Esophagus muscularis mucosa (tissue), 4 donors: Measurements from ENCODE around the gene HELZ2. TPM values are rescaled to one million over a fixed set of nuclear protein-coding genes. Genes with fewer than 3 reads are reported as not detected.

ENCODE experiments used
- DNase-seq: peaks from one replicate; pipeline ENCODE4 v3.0.0-alpha.2; 2017; ENCODE audit errors: extremely low spot score
- H3K27ac ChIP-seq, 4 donors: fragments of 200-600 bp; sonication (generic); replicated peaks in 1 of 4; 1 replicate in 3 of 4; 2 replicates in 1 of 4; pipeline ENCODE4 v1.5.1; 2016 to 2019; ENCODE audit warnings: mild to moderate bottlenecking in 1 of 4
- H3K27me3 ChIP-seq, 4 donors: fragments of 200-600 bp; sonication (generic); one replicate each; pipeline versions ENCODE4 v1.5.1 to v1.6.0; 2016 to 2019
- H3K36me3 ChIP-seq, 4 donors: fragments of 200-600 bp; sonication (generic); one replicate each; pipeline ENCODE4 v1.5.1; 2016 to 2019
- H3K4me1 ChIP-seq, 4 donors: fragments of 200-600 bp; sonication (generic); one replicate each; pipeline ENCODE4 v1.5.1; 2016 to 2019
- H3K4me3 ChIP-seq, 4 donors: fragments of 200-600 bp; sonication (generic); 1 replicate in 2 of 4; 2 replicates in 2 of 4; pipeline ENCODE4 v1.5.1; 2016 to 2019; ENCODE audit warnings: mild to moderate bottlenecking in 4 of 4, moderate library complexity in 1 of 4
- H3K9me3 ChIP-seq, 4 donors: fragments of 200-600 bp; sonication (generic); 1 replicate in 3 of 4; 2 replicates in 1 of 4; pipeline ENCODE4 v1.5.1; 2016 to 2019
- EP300 ChIP-seq: sonication (generic); formaldehyde crosslinking; IDR thresholded peaks from one replicate; pipeline ENCODE4 v1.6.1; 2017; ENCODE audit warnings: antibody characterized with exemption
- POLR2A ChIP-seq: fragments of 450-650 bp; IDR thresholded peaks from one replicate; pipeline ENCODE4 v1.6.1; 2017; ENCODE audit warnings: antibody characterized with exemption, moderate library complexity, mild to moderate bottlenecking, low read depth
- POLR2AphosphoS5 ChIP-seq, 2 donors: sonication (generic); formaldehyde crosslinking; IDR thresholded peaks; one replicate each; pipeline ENCODE4 v1.6.1; 2017; ENCODE audit warnings: antibody characterized with exemption in 2 of 2
- WGBS: methylation state at CpG from one replicate; pipeline ENCODE4 v1.1.5; 2018; 5-methylcytosine and 5-hydroxymethylcytosine counted together
- intact Hi-C: fragments of 100-400 bp; cut with DNase I; formaldehyde crosslinking; loops from one replicate; pipeline ENCODE4 v1.15.1; 2023
- total RNA-seq, 4 donors: library from RNA; depleted of rRNA; stranded (reverse); fragments of >200 nt; gene quantifications; one replicate each; pipeline versions ENCODE4 v1.1.0 to v1.2.1, GENCODE V29; 2016
- TF ChIP-seq, protein P1 (sequence below), 3 experiments: fragments of 200-600 bp in 2 of 3; fragments of 450-650 bp in 1 of 3; sonication (generic) in 2 of 3; IDR thresholded peaks; one replicate each; pipeline ENCODE4 v1.5.1; 2017 to 2019; ENCODE audit warnings: antibody characterized with exemption in 3 of 3, mild to moderate bottlenecking in 2 of 3, moderate library complexity in 1 of 3

The HELZ2 gene
- total RNA-seq, 4 donors from 2014 or later, result 19.5 to 36.9 (median 30.3) TPM

DNA sequence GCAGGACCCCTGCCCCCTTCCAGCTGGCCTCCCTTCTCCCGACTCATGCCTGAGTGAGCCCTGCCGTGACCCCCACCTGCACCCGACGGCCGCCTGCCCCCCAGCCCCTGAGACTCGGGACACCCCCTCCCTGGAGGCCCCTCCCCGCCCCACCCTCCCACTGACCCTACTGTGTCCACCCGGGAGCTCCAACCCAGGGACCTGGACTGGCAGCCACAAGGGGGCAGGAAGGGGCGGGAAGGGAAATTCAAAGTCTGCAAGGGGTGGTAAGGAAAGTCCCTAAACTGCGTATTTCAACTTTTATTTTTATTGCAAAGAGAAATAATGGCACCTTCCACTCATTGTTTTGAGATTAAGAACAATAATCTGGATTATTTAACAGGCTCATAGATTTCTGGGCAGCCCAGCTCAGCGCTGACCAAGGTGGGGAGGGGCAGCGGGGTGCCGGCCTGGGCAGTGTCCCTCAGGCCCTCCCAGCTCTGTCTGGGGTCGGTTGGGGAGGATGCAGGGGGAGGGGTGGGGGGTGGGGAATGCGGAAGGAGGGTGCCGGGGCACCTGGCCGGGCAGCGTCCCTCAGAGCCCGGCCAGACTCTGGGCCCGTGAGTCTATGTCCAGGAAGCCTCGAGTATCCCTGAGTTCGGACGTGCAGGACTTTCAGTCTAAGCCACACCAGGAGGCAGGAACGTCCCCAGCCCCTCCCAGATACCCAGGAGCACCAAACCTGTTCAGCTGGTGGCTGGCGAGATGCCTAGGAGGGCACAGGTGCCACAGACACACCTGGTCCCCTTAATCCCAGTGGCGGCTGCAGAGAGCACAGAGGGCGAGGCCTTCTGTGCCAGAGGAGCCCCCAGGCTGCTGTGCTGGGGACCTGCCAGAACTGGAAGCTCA, 35.6 kb downstream of the HELZ2 start:
- Histone ChIP-seq H3K4me1 (peaks cover 16 to 34% (median 27%) of the 10 kb centered on the region in 4 donors), H3K9me3 (no peaks in the 10 kb centered on the region), H3K27ac (no peak overlapping the region), H3K36me3 (no peaks in the 10 kb centered on the region), H3K27me3 (peaks cover 0 to 63% (median 23%) of the 10 kb centered on the region in 4 donors), H3K4me3 (peak overlapping the region; percentile 23 to 51 (median 36))
- 41% methylated on average over 12 of the region's 27 CpGs for WGBS
- DNase-seq, result no peak
- intact Hi-C loops, result loop anchor here (2.0 to 10.0 kb wide), 2 partner anchors 116 to 258 kb away; partner anchors contain the start of genes RTEL1 and STMN3
- TF ChIP-seq, protein P1, sequence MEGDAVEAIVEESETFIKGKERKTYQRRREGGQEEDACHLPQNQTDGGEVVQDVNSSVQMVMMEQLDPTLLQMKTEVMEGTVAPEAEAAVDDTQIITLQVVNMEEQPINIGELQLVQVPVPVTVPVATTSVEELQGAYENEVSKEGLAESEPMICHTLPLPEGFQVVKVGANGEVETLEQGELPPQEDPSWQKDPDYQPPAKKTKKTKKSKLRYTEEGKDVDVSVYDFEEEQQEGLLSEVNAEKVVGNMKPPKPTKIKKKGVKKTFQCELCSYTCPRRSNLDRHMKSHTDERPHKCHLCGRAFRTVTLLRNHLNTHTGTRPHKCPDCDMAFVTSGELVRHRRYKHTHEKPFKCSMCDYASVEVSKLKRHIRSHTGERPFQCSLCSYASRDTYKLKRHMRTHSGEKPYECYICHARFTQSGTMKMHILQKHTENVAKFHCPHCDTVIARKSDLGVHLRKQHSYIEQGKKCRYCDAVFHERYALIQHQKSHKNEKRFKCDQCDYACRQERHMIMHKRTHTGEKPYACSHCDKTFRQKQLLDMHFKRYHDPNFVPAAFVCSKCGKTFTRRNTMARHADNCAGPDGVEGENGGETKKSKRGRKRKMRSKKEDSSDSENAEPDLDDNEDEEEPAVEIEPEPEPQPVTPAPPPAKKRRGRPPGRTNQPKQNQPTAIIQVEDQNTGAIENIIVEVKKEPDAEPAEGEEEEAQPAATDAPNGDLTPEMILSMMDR (IDR thresholded peaks at IDR 0.05), result peak in 1 of 3 experiments; percentile 14
- TF ChIP-seq EP300, result no peak

DNA sequence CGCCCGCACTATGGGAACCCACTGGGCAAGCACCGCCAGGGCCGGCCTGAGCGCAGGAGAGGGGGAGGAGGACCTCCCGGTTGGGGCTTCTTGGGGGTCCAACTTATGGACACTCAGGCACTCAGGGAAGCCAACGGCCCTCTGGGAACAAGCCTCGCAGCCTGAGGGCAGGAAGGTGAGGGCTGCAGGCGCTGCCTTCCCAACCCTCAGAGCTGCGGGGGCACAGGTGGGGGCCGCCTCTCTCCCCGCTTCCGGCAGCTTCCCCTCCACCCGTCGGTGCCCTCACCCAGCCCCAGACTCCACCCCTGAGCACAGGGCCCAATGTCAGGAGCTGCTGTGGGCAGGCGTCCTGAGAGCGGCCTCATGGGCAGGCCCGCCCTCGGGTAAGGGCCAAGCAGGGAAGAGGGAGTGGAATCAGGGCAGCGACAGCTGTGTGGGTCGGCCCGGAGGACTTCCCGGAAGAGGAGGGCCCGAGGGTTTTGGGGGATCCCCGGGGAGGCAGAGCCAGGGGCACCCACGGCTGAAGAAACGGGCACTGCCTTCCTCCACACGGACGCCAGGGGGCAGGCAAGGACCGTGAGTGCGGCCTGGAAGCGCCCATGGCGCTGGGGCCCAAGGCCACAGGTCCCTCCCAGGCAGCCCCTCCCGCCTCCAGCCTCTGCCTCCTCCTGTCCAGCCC, 36.4 kb downstream of the HELZ2 start:
- peak; percentile 96 for DNase-seq
- H3K4me3 ChIP-seq, result peak overlapping the region; percentile 23 to 51 (median 36)
- no peaks in the 10 kb centered on the region for H3K9me3 ChIP-seq
- TF ChIP-seq, protein P1 (IDR thresholded peaks at IDR 0.05), result peak; percentile 91 to 97 (median 93)
- TF ChIP-seq POLR2AphosphoS5 (IDR thresholded peaks at IDR 0.05) (peak; percentile 13 to 47), EP300 (no peak), POLR2A (no peak)
- peaks cover 16 to 34% (median 27%) of the 10 kb centered on the region in 4 donors for H3K4me1 ChIP-seq
- intact Hi-C loops, result loop anchor here (2.0 to 10.0 kb wide), 3 partner anchors 117 to 437 kb away; partner anchors contain the start of genes RTEL1 and STMN3
- H3K36me3 ChIP-seq, result no peaks in the 10 kb centered on the region
- no CpG with 5 or more reads among the region's 34 CpGs for WGBS
- peak overlapping the region in 3 of 4 donors; percentile 33 to 52 (median 44) for H3K27ac ChIP-seq
- peaks cover 0 to 71% (median 23%) of the 10 kb centered on the region in 4 donors for H3K27me3 ChIP-seq

DNA sequence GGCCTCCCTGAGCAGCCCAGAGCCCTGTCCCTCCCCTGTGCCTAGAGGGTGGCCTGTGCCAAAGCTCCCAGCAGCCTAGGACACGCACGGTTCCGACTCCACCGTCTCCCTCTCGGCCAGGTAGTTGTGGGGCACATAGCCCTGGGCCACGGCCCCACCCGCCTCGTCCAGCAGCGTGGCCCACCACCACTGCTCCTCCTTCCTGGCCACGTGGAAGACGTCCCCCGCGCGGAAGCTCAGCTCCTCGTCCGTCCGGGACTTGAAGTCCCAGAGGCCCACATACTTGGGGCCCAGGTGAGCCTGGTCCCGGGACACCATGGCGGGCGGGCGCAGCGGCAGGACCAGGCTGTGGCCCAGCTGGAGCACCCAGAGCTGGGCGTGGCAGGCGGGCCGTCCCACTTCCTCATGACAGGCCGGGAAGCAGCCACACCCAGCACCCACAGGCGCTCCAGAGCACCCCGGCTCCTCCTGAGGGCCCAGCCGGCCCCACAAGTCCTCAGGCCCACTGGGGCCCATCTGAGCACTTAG, 37.0 kb downstream of the HELZ2 start, which contains the start of gene PTK6:
Gene PTK6, minus strand, starts transcription at position 380 of the 528 bp plus-strand sequence. Its CDS starts 62 bp downstream, at position 318.
- no peak for DNase-seq
- intact Hi-C loops, result loop anchor here (2.0 to 10.0 kb wide), 2 partner anchors 118 to 438 kb away; partner anchors contain the start of genes RTEL1 and STMN3
- H3K4me3 ChIP-seq, result peak within 1 kb of the TSS; percentile 23 to 51 (median 36)
- no peaks in the 10 kb centered on the region for H3K36me3 ChIP-seq
- H3K27me3 ChIP-seq, result peaks cover 0 to 76% (median 23%) of the 10 kb centered on the region in 4 donors
- 77% methylated on average over 17 of the region's 29 CpGs for WGBS
- peaks cover 16 to 34% (median 27%) of the 10 kb centered on the region in 4 donors for H3K4me1 ChIP-seq
- H3K9me3 ChIP-seq, result no peaks in the 10 kb centered on the region
- peak within 1 kb of the TSS in 3 of 4 donors; percentile 33 to 52 (median 44) for H3K27ac ChIP-seq
- no peak for TF ChIP-seq POLR2AphosphoS5 (IDR thresholded peaks at IDR 0.05)
- TF ChIP-seq POLR2A, result no peak
- TF ChIP-seq, protein P1 (IDR thresholded peaks at IDR 0.05), result no peak
- TF ChIP-seq EP300, result no peak

DNA sequence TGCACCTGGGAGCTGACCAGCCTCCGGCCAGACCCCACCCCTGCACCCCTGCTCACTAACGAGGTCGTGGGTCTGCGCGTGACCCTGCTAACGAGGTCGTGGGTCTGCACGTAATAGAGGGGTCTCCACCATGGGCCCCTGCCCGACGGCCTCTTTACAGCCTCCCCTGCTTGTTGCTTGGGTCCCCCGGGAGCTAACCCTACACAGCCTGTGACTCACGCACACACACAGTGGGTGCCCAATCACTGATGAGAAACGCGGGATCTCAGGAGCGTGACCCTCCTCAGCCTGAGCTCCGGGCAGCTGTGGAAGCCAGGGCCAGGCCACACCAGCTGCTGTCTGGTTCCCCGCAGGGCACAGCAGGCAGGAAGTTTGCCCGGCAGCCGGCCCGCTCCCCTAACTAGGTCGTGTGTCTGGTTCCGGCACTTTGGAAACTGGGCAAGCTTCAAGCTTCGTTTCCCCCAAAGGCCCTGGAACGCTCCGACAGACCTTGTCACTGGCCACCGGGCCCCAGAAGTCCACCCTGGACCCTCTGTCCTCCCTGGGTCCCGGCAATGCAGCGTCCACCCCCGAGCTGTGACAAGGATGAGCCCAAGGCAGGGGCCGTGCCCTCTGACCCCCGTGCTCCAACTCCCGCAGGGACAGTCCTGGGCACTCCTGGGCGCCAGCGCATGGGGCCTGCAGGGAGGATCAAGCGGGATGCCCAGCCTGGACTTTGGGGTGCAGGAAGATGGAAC, 37.6 kb downstream of the HELZ2 start:
- no peaks in the 10 kb centered on the region for H3K9me3 ChIP-seq
- WGBS, result 57% methylated on average over 14 of the region's 35 CpGs
- no peak for DNase-seq
- peak overlapping the region in 1 of 4 donors; percentile 51 for H3K4me3 ChIP-seq
- TF ChIP-seq POLR2AphosphoS5 (IDR thresholded peaks at IDR 0.05) (no peak), EP300 (no peak), POLR2A (no peak)
- TF ChIP-seq, protein P1 (IDR thresholded peaks at IDR 0.05), result no peak
- no peak overlapping the region for H3K27ac ChIP-seq
- H3K27me3 ChIP-seq, result peaks cover 0 to 81% (median 23%) of the 10 kb centered on the region in 4 donors
- intact Hi-C loops, result loop anchor here (2.0 to 10.0 kb wide), 2 partner anchors 118 to 438 kb away; partner anchors contain the start of genes RTEL1 and STMN3
- no peaks in the 10 kb centered on the region for H3K36me3 ChIP-seq
- peaks cover 16 to 34% (median 27%) of the 10 kb centered on the region in 4 donors for H3K4me1 ChIP-seq
